Mammary epithelial cell (primary cell): ENCODE measurements around the gene SPATA25.

Source experiments
- EZH2 ChIP-seq: IDR thresholded peaks from 2 replicates; pipeline ENCODE4 v1.6.1; 2012; ENCODE audit warnings: low read length, inconsistent platforms, borderline replicate concordance
- TF ChIP-seq, protein P1 (sequence below), 2 donors: IDR thresholded peaks in 1 of 2; conservative IDR thresholded peaks in 1 of 2; 2 replicates each; pipeline ENCODE4 v1.5.1; 2011 to 2012; ENCODE audit warnings: inconsistent platforms in 2 of 2, low read length in 2 of 2, mild to moderate bottlenecking in 2 of 2, control low read depth in 1 of 2, low read depth in 1 of 2; ENCODE audit not compliant: insufficient read depth in 1 of 2; ENCODE audit errors: extremely low read depth in 1 of 2

DNA sequence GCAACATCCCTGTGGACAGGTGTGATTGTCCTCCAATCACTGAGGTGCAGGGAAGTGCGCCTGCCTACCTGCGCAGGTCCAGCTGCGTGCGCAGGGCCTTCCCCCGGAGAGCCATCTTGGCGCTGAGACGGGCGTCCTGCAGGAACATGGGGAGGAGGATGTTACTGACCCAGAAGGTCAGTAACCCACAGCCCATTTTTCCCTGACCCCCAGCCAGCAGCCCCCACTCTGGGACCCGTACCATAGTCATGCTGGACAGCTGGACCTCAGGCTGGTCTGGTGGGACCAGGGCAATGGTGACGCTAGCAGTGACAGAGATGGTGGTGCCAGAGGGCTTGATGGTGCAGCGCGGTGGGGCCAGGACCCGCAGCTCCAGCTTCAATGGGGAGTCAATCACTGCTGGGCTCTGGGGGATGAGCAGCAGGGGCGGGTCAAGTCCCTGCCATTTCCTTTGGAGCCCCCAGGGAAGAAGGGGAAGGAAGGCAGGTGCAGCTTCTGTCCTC is 14.8 kb upstream of the SPATA25 start:
- TF ChIP-seq, protein P1, sequence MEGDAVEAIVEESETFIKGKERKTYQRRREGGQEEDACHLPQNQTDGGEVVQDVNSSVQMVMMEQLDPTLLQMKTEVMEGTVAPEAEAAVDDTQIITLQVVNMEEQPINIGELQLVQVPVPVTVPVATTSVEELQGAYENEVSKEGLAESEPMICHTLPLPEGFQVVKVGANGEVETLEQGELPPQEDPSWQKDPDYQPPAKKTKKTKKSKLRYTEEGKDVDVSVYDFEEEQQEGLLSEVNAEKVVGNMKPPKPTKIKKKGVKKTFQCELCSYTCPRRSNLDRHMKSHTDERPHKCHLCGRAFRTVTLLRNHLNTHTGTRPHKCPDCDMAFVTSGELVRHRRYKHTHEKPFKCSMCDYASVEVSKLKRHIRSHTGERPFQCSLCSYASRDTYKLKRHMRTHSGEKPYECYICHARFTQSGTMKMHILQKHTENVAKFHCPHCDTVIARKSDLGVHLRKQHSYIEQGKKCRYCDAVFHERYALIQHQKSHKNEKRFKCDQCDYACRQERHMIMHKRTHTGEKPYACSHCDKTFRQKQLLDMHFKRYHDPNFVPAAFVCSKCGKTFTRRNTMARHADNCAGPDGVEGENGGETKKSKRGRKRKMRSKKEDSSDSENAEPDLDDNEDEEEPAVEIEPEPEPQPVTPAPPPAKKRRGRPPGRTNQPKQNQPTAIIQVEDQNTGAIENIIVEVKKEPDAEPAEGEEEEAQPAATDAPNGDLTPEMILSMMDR (conservative IDR thresholded peaks at IDR 0.05 in 1 of 2, IDR thresholded peaks at IDR 0.05 in 1 of 2; ENCODE audit: extremely low read depth in 1 of 2, insufficient read depth in 1 of 2, low read depth in 1 of 2, low read length in 2 of 2) = no peak
- no peak for TF ChIP-seq EZH2
